ENCODE measurements around the gene SLC29A4.
"Not testable (repeated sequence)": the region's sequence is repeated elsewhere in the genome, so short reads cannot be mapped to it uniquely, and the experiment has no call there.

The SLC29A4 gene

DNA sequence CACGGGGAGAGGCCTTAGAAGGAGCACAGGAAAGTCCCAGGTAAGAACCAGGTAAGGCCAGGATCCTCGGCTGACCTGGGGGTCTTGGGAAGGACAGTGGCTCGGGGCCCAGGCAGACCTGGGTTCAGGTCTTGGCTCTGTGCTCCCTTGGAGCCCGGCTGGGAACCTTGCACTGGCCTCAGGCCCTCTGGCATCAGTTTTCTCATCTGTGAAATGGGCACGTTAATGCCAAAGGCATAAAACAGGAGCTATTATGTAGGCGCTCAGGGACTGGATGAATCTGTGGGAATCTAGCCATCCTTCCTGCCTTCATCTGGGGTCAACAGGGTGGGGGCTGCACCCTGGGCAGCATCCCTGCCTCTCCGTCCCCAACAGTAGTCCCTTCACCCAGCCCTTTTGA lies 8.3 kb upstream of the SLC29A4 start:
- Histone ChIP-seq H4K20me1 (ENCODE audit: insufficient read depth, low read length) (no peaks in the 10 kb centered on the region), H3K4me2 (ENCODE audit: low read depth, low read length) (no peak overlapping the region), H3K79me2 (ENCODE audit: low read length) (no peaks in the 10 kb centered on the region), H3K4me1 (ENCODE audit: low read length) (no peaks in the 10 kb centered on the region), H3K27ac (ENCODE audit: low read length) (no peak overlapping the region), H3K4me3 (ENCODE audit: low read length) (no peak overlapping the region), H3K9ac (ENCODE audit: low read length) (no peak overlapping the region), H3F3A (ENCODE audit: insufficient read depth, low read length) (no peaks in the 10 kb centered on the region), H3K9me2 (replicated peaks; ENCODE audit: insufficient read depth, low read length) (no peaks in the 10 kb centered on the region), H3K27me3 (replicated peaks; ENCODE audit: insufficient read depth, low read length) (peaks cover 48% of the 10 kb centered on the region), H2AFZ (ENCODE audit: low read length) (no peak overlapping the region), H3K9me3 (replicated peaks; ENCODE audit: insufficient read depth, low read length) (no peaks in the 10 kb centered on the region), H3K36me3 (replicated peaks; ENCODE audit: insufficient read depth, low read length) (no peaks in the 10 kb centered on the region)
- TF ChIP-seq EZH2 (optimal IDR thresholded peaks at IDR 0.05; ENCODE audit: low read depth, low read length) (no peak), EZH2phosphoT487 (IDR thresholded peaks at IDR 0.05; ENCODE audit: low read length) (no peak)
- TF ChIP-seq, protein P1, sequence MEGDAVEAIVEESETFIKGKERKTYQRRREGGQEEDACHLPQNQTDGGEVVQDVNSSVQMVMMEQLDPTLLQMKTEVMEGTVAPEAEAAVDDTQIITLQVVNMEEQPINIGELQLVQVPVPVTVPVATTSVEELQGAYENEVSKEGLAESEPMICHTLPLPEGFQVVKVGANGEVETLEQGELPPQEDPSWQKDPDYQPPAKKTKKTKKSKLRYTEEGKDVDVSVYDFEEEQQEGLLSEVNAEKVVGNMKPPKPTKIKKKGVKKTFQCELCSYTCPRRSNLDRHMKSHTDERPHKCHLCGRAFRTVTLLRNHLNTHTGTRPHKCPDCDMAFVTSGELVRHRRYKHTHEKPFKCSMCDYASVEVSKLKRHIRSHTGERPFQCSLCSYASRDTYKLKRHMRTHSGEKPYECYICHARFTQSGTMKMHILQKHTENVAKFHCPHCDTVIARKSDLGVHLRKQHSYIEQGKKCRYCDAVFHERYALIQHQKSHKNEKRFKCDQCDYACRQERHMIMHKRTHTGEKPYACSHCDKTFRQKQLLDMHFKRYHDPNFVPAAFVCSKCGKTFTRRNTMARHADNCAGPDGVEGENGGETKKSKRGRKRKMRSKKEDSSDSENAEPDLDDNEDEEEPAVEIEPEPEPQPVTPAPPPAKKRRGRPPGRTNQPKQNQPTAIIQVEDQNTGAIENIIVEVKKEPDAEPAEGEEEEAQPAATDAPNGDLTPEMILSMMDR (IDR thresholded peaks at IDR 0.05; ENCODE audit: low read length), result no peak
- DNase-seq, result no peak

DNA sequence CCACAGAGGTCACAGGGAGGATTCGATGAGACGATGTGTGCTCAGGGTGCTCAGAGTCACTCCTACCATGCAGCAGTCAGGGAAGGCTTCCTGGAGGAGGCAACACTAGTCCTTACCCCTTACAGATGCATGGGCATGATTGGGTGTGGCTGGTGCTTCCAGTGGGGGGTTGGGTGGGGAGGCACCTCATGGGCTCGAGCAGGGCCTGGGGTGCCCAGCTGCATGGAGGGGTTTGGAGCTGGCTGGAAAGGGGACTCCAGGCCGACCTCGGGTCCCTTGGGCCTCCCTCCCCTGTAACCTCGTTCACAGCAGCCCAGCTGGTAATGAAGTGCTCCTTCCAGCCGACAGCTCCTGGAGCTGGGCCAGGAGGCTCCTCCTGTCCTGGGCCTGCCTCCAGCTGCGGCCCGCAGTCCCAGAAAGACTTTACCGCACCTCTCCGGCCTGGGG lies 7.7 kb upstream of the SLC29A4 start:
- H3K4me3 ChIP-seq (ENCODE audit: low read length); H2AFZ ChIP-seq (ENCODE audit: low read length); H4K20me1 ChIP-seq (ENCODE audit: insufficient read depth, low read length); H3K9me2 ChIP-seq (replicated peaks; ENCODE audit: insufficient read depth, low read length); H3K9ac ChIP-seq (ENCODE audit: low read length); H3K9me3 ChIP-seq (replicated peaks; ENCODE audit: insufficient read depth, low read length); H3F3A ChIP-seq (ENCODE audit: insufficient read depth, low read length); DNase-seq; H3K4me1 ChIP-seq (ENCODE audit: low read length); H3K36me3 ChIP-seq (replicated peaks; ENCODE audit: insufficient read depth, low read length); H3K79me2 ChIP-seq (ENCODE audit: low read length); H3K4me2 ChIP-seq (ENCODE audit: low read depth, low read length); H3K27ac ChIP-seq (ENCODE audit: low read length): not testable (repeated sequence)
- peaks cover 50% of the 10 kb centered on the region for H3K27me3 ChIP-seq (replicated peaks; ENCODE audit: insufficient read depth, low read length)

DNA sequence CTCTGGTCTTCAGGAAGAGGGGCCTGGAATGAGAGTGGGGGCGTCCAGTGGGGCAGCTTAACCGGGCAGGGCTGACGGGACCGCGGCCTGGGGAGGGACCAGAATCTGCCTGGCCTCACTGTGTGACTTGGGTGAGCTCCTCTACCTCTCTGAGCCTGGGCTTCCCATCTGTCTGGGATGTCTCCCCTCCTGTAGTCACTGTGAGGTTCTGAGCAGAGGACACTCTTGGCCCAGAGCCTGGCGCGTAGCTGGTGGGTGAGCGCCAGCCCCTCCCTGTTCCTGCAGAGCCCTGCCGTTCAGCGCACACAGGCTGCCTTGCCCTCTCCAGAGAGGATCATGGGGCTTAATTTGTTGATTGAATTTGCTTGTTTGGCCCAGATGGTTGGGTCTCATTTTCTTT lies 7.2 kb upstream of the SLC29A4 start:
- not testable (repeated sequence) for H3K79me2 ChIP-seq (ENCODE audit: low read length); H3K4me2 ChIP-seq (ENCODE audit: low read depth, low read length); DNase-seq; H3K36me3 ChIP-seq (replicated peaks; ENCODE audit: insufficient read depth, low read length); H3K9me2 ChIP-seq (replicated peaks; ENCODE audit: insufficient read depth, low read length); H3K4me1 ChIP-seq (ENCODE audit: low read length); H3K9ac ChIP-seq (ENCODE audit: low read length); H3K9me3 ChIP-seq (replicated peaks; ENCODE audit: insufficient read depth, low read length); H3K4me3 ChIP-seq (ENCODE audit: low read length); H4K20me1 ChIP-seq (ENCODE audit: insufficient read depth, low read length); H3K27ac ChIP-seq (ENCODE audit: low read length); H3F3A ChIP-seq (ENCODE audit: insufficient read depth, low read length); H2AFZ ChIP-seq (ENCODE audit: low read length)
- H3K27me3 ChIP-seq (replicated peaks; ENCODE audit: insufficient read depth, low read length), result peaks cover 47% of the 10 kb centered on the region

DNA sequence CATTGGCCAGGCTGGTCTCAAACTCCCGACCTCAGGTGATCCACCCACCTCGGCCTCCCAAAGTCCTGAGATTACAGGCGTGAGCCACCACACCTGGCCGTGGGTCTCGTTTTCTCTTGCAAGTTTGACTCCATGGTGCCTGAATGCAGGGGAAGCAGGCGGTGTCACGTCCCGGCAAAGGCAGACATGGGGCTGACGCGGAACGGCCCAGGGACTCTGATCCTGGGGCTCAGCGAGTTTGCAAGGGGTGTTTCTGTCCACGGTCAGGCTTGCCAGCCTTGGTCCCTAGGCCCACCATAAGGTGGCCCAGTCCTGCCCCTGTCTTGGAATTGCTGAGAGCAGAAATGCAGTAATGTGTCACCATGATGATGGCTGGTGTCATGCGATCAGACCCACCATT lies 6.6 kb upstream of the SLC29A4 start:
- not testable (repeated sequence) for H3K79me2 ChIP-seq (ENCODE audit: low read length); H3K9ac ChIP-seq (ENCODE audit: low read length); H3K27ac ChIP-seq (ENCODE audit: low read length); H3K4me2 ChIP-seq (ENCODE audit: low read depth, low read length); H4K20me1 ChIP-seq (ENCODE audit: insufficient read depth, low read length); H3K9me3 ChIP-seq (replicated peaks; ENCODE audit: insufficient read depth, low read length); H3K4me3 ChIP-seq (ENCODE audit: low read length); H3F3A ChIP-seq (ENCODE audit: insufficient read depth, low read length); H3K9me2 ChIP-seq (replicated peaks; ENCODE audit: insufficient read depth, low read length); H2AFZ ChIP-seq (ENCODE audit: low read length); H3K4me1 ChIP-seq (ENCODE audit: low read length); H3K36me3 ChIP-seq (replicated peaks; ENCODE audit: insufficient read depth, low read length); DNase-seq
- H3K27me3 ChIP-seq (replicated peaks; ENCODE audit: insufficient read depth, low read length), result peaks cover 43% of the 10 kb centered on the region

DNA sequence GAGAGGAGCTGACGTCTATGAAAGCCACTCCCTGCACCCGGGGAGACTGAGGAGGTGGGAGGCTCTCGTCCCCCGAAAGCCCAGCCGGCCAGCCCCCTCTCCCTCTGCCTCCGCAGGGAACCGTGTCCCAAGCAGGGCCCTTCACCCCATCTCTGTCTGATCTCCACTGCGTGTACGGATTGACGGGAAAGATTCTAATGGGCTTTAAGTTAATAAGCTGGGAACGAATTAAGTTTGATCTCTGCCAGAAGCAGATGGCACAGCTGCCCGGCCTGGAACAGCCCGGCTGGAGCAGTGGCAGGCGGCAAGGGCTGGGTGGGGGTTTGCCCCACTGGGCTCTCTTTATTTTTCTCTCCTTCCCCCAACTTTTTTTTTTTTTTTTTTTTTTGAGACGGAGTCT lies 6.1 kb upstream of the SLC29A4 start:
- H3K4me3 ChIP-seq (ENCODE audit: low read length), result no peak overlapping the region
- H2AFZ ChIP-seq (ENCODE audit: low read length), result no peak overlapping the region
- H3K9me3 ChIP-seq (replicated peaks; ENCODE audit: insufficient read depth, low read length), result no peaks in the 10 kb centered on the region
- H3K9me2 ChIP-seq (replicated peaks; ENCODE audit: insufficient read depth, low read length), result no peaks in the 10 kb centered on the region
- H3K27me3 ChIP-seq (replicated peaks; ENCODE audit: insufficient read depth, low read length), result peaks cover 46% of the 10 kb centered on the region
- no peaks in the 10 kb centered on the region for H3F3A ChIP-seq (ENCODE audit: insufficient read depth, low read length)
- no peak overlapping the region for H3K27ac ChIP-seq (ENCODE audit: low read length)
- no peak for TF ChIP-seq EZH2phosphoT487 (IDR thresholded peaks at IDR 0.05; ENCODE audit: low read length)
- no peak for TF ChIP-seq EZH2 (optimal IDR thresholded peaks at IDR 0.05; ENCODE audit: low read depth, low read length)
- TF ChIP-seq, protein P1 (IDR thresholded peaks at IDR 0.05; ENCODE audit: low read length), result no peak
- no peaks in the 10 kb centered on the region for H3K4me1 ChIP-seq (ENCODE audit: low read length)
- no peak overlapping the region for H3K9ac ChIP-seq (ENCODE audit: low read length)
- DNase-seq, result no peak
- H3K36me3 ChIP-seq (replicated peaks; ENCODE audit: insufficient read depth, low read length), result no peaks in the 10 kb centered on the region
- no peaks in the 10 kb centered on the region for H4K20me1 ChIP-seq (ENCODE audit: insufficient read depth, low read length)
- no peak overlapping the region for H3K4me2 ChIP-seq (ENCODE audit: low read depth, low read length)
- H3K79me2 ChIP-seq (ENCODE audit: low read length), result no peaks in the 10 kb centered on the region

All from MM.1S (cell line).